K562 (cell line): ENCODE data around the gene MICALL2. TPM values are rescaled to one million over a fixed set of nuclear protein-coding genes. Genes with fewer than 3 reads are reported as not detected.
A peak's percentile ranks its signal among the peaks of the same experiment; 100 is the strongest.

Experiments
- CHCHD3 ChIP-seq: fragments of 250-450 bp; sonication (Bioruptor Pico); IDR thresholded peaks from 2 replicates; pipeline ENCODE4 v2.1.2; 2022; ENCODE audit warnings: mild to moderate bottlenecking
- EHMT2 ChIP-seq: fragments of 450-650 bp; IDR thresholded peaks from 2 replicates; pipeline ENCODE4 v1.6.1; 2018; ENCODE audit warnings: antibody characterized with exemption
- ELF4 ChIP-seq: fragments of 450-650 bp; formaldehyde crosslinking; IDR thresholded peaks from 2 replicates; pipeline ENCODE4 v1.4.0; 2022; ENCODE audit warnings: missing genetic modification characterization
- ESRRB ChIP-seq: fragments of 250-450 bp; sonication (Bioruptor Pico); IDR thresholded peaks from 2 replicates; pipeline ENCODE4 v1.5.0; 2020; ENCODE audit warnings: mild to moderate bottlenecking, moderate library complexity, borderline replicate concordance
- FOSL1 ChIP-seq: fragments of 200-800 bp; sonication (Bioruptor generic); conservative IDR thresholded peaks from 2 replicates; pipeline ENCODE4 v1.6.1; 2016; ENCODE audit warnings: missing genetic modification characterization, missing compliant biosample characterization
- HDAC1 ChIP-seq, 2 experiments: fragments of 450-650 bp; IDR thresholded peaks; 2 replicates each; pipeline ENCODE4 v1.6.1; 2016 to 2017; ENCODE audit warnings: inconsistent platforms in 1 of 2, mild to moderate bottlenecking in 1 of 2, moderate library complexity in 1 of 2
- HDAC3 ChIP-seq: fragments of 450-650 bp; IDR thresholded peaks from 2 replicates; pipeline ENCODE4 v1.6.1; 2018; ENCODE audit warnings: borderline replicate concordance, mild to moderate bottlenecking, moderate library complexity; ENCODE audit not compliant: partially characterized antibody
- HNRNPL ChIP-seq: fragments of 200-400 bp; formaldehyde crosslinking; IDR thresholded peaks from 2 replicates; pipeline ENCODE4 v1.6.1; 2017; ENCODE audit warnings: low read depth, mild to moderate bottlenecking, low read length
- ILF3 ChIP-seq: fragments of 450-650 bp; IDR thresholded peaks from 2 replicates; pipeline ENCODE4 v1.6.1; 2018; ENCODE audit warnings: antibody characterized with exemption, mild to moderate bottlenecking, moderate library complexity, borderline replicate concordance
- KDM4B ChIP-seq, 2 experiments: fragments of 450-650 bp in 1 of 2; sonication (generic) in 1 of 2; IDR thresholded peaks; 2 replicates each; pipeline ENCODE4 v1.6.1; 2016 to 2017; ENCODE audit warnings: borderline replicate concordance in 2 of 2, antibody characterized with exemption in 1 of 2, low read depth in 1 of 2, mild to moderate bottlenecking in 1 of 2
- NFE2 ChIP-seq: IDR thresholded peaks from 2 replicates; pipeline ENCODE4 v1.6.1; 2014; ENCODE audit warnings: antibody characterized with exemption, low read depth
- PCBP2 ChIP-seq: fragments of 200-400 bp; formaldehyde crosslinking; IDR thresholded peaks from 2 replicates; pipeline ENCODE4 v1.6.1; 2018; ENCODE audit warnings: low read length, low read depth, mild to moderate bottlenecking, moderate library complexity; ENCODE audit not compliant: poor library complexity, severe bottlenecking
- RBM17 ChIP-seq: fragments of 200-400 bp; formaldehyde crosslinking; IDR thresholded peaks from 2 replicates; pipeline ENCODE4 v1.6.1; 2017; ENCODE audit warnings: low read depth, mild to moderate bottlenecking, low read length, borderline replicate concordance
- SETDB1 ChIP-seq: IDR thresholded peaks from one replicate; pipeline ENCODE4 v1.6.1; 2012; ENCODE audit warnings: low read length, control low read depth, inconsistent platforms
- SIN3A ChIP-seq, 2 experiments: fragments of 150-350 bp in 1 of 2; IDR thresholded peaks; 2 replicates each; pipeline ENCODE4 v1.6.1; 2011 to 2016; ENCODE audit warnings: borderline replicate concordance in 2 of 2, low read depth in 2 of 2, low read length in 2 of 2, mild to moderate bottlenecking in 2 of 2, moderate library complexity in 2 of 2; ENCODE audit not compliant: control insufficient read depth in 1 of 2
- TCF3 ChIP-seq: sonication (generic); formaldehyde crosslinking; IDR thresholded peaks from 2 replicates; pipeline ENCODE4 v1.4.0; 2020; ENCODE audit warnings: mild to moderate bottlenecking, missing genetic modification reagents
- ZBTB1 ChIP-seq: sonication (generic); formaldehyde crosslinking; IDR thresholded peaks from 2 replicates; pipeline ENCODE4 v1.8.1; 2023; ENCODE audit warnings: missing genetic modification reagents, low read depth, mild to moderate bottlenecking, borderline replicate concordance
- ZNF232 ChIP-seq: sonication (generic); formaldehyde crosslinking; IDR thresholded peaks from 2 replicates; pipeline ENCODE4 v1.8.0; 2022; ENCODE audit warnings: mild to moderate bottlenecking, missing genetic modification reagents
- polyA plus RNA-seq, 8 experiments: library from polyadenylated mRNA; depleted of rRNA in 4 of 8; stranded (reverse) in 5 of 8; unstranded in 3 of 8; fragments of >200 nt; fragmentation: Nextera tagmentation in 2 of 8; fragmentation: Illumina TruSeq in 1 of 8; extraction: Ambion mirVana in 2 of 8; extraction: Trizol in 1 of 8; gene quantifications; 2 replicates each; pipeline versions ENCODE4 v1.2.1 to v1.2.3, GENCODE V29; 2011 to 2014; ENCODE audit warnings: inconsistent platforms in 1 of 8, missing spikeins in 1 of 8
- total RNA-seq, 7 experiments: library from RNA; depleted of rRNA in 6 of 7; stranded (reverse); fragments of >200 nt in 6 of 7; fragmentation: Illumina TruSeq in 2 of 7; extraction: Trizol in 2 of 7; gene quantifications; 2 replicates each; pipeline versions ENCODE4 v1.2.1 to v1.2.3, GENCODE V29; 2011 to 2021; ENCODE audit warnings: low replicate concordance in 1 of 7
- TF ChIP-seq, protein P1 (sequence below): fragments of 450-650 bp; formaldehyde crosslinking; conservative IDR thresholded peaks from 2 replicates; pipeline ENCODE4 v1.4.0; 2022; ENCODE audit warnings: mild to moderate bottlenecking, missing genetic modification characterization
- TF ChIP-seq, protein P2 (sequence below): IDR thresholded peaks from 2 replicates; pipeline ENCODE4 v1.6.1; 2014; ENCODE audit warnings: antibody characterized with exemption
- TF ChIP-seq, protein P3 (sequence below): fragments of 450-650 bp; formaldehyde crosslinking; IDR thresholded peaks from 2 replicates; pipeline ENCODE4 v1.4.0; 2020; ENCODE audit warnings: mild to moderate bottlenecking, moderate library complexity

MICALL2 gene
- total and polyA plus RNA-seq, 9 of the 15 experiments (the other 6 are each of a cell fraction or from before 2014, with no cell fraction given), result 1.8 to 103 (median 17.0) TPM

DNA sequence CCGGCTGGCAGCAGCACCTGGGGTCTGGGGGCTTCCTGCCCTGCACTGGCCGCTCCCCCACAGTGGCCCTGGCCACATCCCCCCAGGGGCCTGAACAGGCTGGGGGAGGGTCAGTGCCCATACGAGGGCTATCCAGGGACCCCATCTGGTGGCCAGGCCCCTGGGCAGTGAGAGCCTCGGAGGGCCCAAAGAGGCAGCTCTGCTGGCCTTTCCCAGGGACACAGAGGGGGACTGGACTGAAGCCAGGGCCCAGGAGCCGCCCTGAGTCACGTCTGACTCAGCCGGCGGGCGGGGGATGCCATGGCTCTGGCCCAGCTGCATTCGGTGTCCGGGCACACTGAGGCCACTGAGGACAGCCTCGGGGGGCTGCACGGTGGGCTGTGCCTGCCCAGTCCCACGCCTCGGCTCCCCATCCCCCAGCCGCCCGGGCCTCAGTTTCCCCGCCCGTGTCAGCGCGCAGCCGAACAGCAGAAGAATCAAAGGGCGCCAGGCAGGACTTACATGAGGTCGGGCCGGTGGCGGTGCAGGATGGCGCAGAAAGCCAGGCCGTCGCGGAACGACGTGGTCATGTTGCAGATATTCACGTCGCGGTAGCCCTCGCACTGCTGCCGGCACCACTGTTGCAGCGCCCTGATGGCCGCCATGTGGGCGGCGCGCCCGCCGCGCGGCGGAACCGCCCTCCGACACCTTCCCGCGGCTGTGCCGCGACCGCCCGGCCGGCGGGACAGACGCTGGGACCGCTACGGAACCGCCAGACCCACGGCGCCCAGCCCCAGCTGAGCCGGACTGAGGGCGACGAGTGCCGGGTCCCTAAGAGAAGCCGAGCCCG lies at the start of gene MICALL2 (continued):
- TF ChIP-seq KDM4B (IDR thresholded peaks at IDR 0.05; ENCODE audit: borderline replicate concordance in 2 of 2, low read depth in 1 of 2), result no peak
- TF ChIP-seq SIN3A (IDR thresholded peaks at IDR 0.05; ENCODE audit: borderline replicate concordance in 2 of 2, control insufficient read depth in 1 of 2, low read depth in 2 of 2, low read length in 2 of 2), result peak; percentile 87 to 94; a peak in 2 of 4 replicates
- peak; percentile 37; the same call in 1 of the 2 replicates for TF ChIP-seq CHCHD3 (CRISPR knock-in tag)
- TF ChIP-seq, protein P1, sequence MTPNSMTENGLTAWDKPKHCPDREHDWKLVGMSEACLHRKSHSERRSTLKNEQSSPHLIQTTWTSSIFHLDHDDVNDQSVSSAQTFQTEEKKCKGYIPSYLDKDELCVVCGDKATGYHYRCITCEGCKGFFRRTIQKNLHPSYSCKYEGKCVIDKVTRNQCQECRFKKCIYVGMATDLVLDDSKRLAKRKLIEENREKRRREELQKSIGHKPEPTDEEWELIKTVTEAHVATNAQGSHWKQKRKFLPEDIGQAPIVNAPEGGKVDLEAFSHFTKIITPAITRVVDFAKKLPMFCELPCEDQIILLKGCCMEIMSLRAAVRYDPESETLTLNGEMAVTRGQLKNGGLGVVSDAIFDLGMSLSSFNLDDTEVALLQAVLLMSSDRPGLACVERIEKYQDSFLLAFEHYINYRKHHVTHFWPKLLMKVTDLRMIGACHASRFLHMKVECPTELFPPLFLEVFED, result no peak
- TF ChIP-seq ZNF232, result no peak
- no peak for TF ChIP-seq ZBTB1 (CRISPR knock-in tag)
- no peak for TF ChIP-seq EHMT2
- TF ChIP-seq HDAC1 (IDR thresholded peaks at IDR 0.05), result peak in 1 of 2 experiments; percentile 91; a peak in 2 of 4 replicates
- TF ChIP-seq SETDB1, result no peak
- TF ChIP-seq RBM17, result no peak
- TF ChIP-seq FOSL1 (tag), result peak; percentile 99
- TF ChIP-seq, protein P2, sequence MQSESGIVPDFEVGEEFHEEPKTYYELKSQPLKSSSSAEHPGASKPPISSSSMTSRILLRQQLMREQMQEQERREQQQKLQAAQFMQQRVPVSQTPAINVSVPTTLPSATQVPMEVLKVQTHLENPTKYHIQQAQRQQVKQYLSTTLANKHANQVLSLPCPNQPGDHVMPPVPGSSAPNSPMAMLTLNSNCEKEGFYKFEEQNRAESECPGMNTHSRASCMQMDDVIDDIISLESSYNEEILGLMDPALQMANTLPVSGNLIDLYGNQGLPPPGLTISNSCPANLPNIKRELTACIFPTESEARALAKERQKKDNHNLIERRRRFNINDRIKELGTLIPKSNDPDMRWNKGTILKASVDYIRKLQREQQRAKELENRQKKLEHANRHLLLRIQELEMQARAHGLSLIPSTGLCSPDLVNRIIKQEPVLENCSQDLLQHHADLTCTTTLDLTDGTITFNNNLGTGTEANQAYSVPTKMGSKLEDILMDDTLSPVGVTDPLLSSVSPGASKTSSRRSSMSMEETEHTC, result no peak; the same call in 1 of the 2 replicates
- TF ChIP-seq PCBP2, result no peak
- no peak for TF ChIP-seq ESRRB (CRISPR knock-in tag)
- peak; percentile 68 for TF ChIP-seq NFE2
- no peak for TF ChIP-seq ELF4 (CRISPR knock-in tag)
- no peak for TF ChIP-seq HDAC3
- TF ChIP-seq ILF3, result no peak
- no peak; the same call in 1 of the 2 replicates for TF ChIP-seq TCF3 (CRISPR knock-in tag)
- no peak for TF ChIP-seq HNRNPL
- TF ChIP-seq, protein P3, sequence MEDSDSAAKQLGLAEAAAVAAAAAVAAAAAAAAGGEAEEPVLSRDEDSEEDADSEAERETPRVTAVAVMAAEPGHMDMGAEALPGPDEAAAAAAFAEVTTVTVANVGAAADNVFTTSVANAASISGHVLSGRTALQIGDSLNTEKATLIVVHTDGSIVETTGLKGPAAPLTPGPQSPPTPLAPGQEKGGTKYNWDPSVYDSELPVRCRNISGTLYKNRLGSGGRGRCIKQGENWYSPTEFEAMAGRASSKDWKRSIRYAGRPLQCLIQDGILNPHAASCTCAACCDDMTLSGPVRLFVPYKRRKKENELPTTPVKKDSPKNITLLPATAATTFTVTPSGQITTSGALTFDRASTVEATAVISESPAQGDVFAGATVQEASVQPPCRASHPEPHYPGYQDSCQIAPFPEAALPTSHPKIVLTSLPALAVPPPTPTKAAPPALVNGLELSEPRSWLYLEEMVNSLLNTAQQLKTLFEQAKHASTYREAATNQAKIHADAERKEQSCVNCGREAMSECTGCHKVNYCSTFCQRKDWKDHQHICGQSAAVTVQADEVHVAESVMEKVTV (CRISPR knock-in tag), result no peak
